CD1c-positive myeloid dendritic cell (primary cell): ENCODE measurements around the gene ATXN10.
"Not testable (repeated sequence)": the region's sequence is repeated elsewhere in the genome, so short reads cannot be mapped to it uniquely, and the experiment has no call there.

ENCODE experiments used
- DNase-seq: peaks from one replicate; pipeline ENCODE4 v3.0.0-alpha.2; 2016; ENCODE audit errors: extremely low spot score

Gene ATXN10

DNA sequence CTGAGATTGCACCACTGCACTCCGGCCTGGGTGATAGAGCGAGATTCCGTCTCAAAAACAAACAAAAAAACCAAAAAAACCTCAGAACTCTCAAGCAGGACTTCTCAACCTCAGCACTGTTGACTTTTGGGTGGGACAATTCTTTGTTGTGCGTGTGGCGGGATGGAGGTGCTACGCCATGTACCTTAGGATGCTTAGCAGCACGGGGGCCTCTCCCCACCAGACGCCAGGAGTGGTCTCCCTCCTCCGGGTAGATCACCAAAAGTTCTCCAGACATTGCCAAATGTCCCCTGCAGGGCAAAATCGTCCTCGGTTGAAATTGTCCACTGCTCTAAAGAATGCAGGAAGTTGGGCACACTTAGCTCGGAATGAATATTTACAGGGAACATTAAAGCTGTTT is 26.9 kb upstream of the ATXN10 start:
- DNase-seq, result no peak

DNA sequence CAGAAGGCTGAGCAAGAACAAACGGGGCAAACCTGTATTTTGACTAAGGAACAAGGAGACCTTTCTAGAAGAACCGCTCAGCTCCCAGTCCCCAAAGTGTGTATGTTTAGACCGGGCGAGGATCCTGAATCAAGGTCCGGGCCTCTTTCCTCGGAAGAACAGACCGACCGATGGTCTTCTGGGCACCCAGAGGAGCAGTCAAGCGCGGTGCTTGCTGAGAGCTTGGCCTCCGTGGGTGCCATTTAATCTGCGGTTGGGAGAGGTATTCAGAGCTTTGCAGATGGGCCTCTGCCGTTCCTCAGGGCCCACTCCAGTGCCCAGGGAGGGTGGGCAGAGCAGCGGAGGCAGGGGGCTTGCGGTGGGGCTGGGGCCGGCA is 26.5 kb upstream of the ATXN10 start:
- DNase-seq, result no peak

DNA sequence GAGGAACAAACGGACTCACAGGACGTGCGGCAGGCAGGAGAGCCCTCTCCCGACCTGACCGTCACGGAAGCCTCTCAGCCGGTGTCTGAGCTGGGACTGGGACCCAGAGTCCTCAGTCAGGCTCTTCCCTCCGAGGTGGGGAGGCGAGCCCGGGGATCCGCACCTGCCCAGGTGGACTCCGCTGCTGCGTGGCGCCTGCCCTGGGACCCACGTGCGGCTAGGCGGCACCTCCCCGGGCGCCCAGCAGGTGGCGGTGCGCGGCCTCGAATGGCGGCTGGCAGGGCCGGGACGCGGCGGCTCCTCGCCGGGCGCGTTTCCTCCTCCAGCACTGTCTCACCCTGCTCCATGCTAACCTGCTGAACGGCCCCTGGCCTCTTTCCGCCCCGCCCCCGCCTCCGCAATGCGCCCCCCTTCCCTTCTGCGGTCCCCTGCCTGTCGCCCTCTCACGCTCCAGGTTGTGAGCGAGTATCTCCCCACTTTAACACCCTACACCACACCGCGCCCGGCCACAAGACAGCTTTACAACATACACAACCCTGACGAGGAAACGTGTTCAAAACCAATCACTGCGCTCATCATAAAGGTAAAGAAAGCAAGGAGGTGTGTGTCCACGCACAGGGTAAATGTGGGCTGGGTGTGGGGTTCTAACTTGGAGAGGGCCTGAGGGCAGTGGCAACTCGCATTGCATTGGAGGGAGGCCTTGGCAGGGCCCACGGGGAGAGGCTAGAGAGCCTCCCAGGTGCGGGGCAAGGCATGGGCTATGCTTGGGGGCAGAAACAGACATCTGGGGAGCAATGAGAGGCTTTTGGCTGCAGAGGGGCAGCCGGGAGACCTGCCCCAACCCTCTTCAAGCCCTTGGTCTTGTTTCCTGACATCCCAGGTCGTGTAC is 25.9 kb upstream of the ATXN10 start:
- DNase-seq, result peak; percentile 70

DNA sequence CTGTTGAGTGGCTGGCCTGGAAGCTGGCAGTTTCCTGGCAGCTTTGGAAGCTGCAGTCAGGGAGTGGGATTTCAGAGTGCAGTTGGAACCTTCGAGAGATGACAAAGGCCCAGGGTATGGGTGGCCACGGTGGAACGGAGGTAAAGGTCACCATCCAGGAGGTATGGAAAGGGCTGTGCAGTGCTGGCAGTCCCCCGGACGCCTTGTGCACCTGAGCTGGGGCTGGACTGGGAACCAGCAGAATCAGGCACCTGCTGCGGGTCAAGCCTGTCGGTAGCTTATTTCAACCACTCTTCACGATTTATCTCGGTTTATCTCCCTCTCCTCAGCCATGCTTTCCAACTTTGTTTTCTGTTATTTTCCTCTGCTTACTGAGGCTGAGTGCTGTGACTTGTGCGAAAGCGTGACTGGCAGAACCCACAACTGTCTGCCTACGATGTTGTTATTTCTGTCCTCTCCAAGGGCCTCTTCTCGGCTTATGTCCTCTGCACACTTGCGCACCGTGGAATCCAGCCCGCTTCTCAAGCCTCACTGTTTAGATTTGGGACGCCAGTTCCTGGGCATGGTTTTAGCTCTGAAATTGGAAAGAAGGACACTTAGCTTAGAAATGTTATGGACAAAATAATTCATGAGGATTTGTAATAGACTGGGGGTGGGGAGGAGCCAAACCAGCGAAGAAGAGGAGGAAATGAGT is 24.0 kb upstream of the ATXN10 start:
- DNase-seq, result no peak

DNA sequence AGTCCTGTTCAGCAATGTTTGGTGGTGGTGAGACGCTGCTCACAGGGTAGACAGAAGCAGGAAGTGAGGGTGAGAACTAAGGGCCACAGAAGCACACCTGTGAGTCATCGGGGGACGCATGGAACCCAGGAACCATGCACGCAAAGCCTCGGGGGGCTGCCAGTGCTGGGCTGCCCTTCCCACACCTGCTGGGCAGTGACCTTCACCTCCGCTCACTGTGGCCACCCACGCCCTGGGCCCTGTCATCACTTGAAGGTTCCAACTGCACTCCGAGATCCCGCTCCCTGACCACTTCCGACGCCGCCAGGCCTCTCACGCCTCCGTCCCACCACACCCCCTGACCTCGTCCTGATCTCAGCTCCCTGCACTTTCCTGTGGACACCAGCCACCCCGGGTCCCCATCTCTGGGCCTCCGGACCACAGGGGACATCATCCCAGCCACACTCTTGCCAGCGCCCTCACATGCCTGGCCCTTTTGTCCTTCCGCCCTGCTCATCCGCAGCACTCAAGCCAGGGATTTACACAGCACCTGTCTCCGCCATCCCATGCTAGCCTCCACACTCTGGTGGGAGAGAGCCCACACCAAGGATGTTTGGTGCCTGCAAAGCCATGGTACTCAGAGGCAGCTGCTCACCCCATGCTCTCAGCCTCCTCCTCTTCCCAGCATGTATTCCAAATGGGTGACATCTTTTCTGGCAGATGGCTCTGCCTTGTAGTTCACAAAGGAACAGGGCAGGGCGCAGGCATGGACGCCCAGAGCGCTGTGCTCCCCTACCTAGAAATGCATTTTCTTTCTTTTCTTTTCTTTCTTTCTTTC is 23.1 kb upstream of the ATXN10 start:
- DNase-seq, result no peak

DNA sequence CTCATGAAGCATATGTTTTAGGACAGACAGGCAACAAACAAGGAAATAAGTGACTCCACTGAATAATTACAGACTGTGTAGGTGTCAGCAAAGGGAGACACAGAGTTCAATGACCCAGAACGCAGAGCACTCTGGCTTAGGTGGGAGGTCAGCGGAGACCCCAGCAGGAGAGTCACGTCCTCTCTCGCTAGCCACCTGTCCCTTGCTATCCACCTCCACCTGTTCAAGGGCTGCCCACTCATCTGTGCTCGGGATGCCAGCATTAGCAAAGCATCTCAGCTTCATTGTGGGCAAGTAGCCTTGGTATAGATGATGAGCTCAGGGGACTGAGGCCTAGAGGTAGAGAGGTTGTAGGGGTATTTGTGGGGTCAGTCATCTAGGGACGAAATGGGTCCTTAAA is 21.8 kb upstream of the ATXN10 start:
- DNase-seq, result no peak

- DNase-seq, result no peak
Observed at GRCh38 chr22:45650721-45651120, 20.9 kb upstream of the ATXN10 start.

- no peak for DNase-seq
Observed at GRCh38 chr22:45651931-45652528, 19.6 kb upstream of the ATXN10 start.

DNA sequence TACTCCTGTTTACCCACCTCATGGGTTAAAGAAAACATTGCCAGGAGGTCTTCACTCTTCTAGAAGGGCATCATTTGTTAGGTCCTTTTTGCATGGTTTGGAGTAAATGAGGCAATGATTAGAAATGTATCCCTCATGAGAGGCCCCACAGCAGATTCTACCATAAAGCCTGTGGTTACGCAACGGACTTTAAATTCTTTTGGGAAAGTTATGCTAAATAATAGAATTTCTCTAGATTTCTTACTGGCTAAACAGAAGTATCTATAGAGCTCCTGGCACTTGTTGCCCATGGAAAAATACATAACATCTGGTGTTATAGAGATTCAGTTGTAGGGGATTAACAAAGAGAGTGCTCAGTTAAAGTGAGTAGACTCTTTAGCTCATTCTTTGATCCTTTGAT is 15.1 kb upstream of the ATXN10 start:
- no peak for DNase-seq

DNA sequence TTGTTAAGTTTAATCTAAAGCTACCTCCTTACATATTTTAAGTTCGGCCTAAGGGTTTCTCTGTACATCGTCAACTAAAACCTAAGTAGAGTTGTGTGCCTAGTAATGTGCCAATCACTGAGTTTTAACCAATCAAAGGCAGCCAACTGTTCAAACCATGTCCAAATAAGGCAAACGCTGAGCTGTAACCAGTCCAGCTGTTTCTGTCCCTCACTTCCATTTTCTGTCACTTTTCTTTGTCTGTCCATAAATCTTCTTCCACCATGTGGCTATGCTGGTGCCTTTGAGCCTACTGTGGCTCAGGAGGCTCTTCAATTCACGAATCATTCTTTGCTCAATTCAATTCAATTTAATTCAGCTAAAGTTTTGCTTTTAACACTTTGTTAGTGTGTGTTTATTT is 13.9 kb upstream of the ATXN10 start:
- DNase-seq, result no peak

DNA sequence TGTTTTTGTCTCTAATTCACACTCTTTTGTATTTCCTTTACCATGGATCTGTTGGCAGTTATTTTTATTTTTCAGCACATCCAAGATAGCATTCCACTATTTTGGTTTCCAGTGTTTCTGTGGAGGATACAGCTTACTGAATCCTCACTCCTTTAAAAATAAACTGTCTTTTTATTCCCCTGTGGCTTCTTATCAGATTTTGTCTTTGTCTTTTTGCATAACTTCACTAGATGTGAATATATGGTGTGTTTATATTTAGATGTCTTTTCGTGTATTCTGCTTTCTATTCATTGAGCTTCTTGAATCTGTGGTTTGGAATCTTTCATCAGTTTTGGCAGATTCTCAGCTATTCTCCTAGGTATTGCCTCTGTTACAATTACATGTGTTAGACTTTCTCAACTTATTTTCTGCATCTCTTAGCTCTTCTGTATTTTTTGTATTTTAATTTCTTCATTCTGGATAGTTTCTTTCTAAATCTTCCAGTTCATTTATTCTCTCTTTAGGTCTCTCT is 7.4 kb upstream of the ATXN10 start:
- DNase-seq, result no peak

- no peak for DNase-seq
Observed at GRCh38 chr22:45667486-45667885, 4.1 kb upstream of the ATXN10 start.

DNA sequence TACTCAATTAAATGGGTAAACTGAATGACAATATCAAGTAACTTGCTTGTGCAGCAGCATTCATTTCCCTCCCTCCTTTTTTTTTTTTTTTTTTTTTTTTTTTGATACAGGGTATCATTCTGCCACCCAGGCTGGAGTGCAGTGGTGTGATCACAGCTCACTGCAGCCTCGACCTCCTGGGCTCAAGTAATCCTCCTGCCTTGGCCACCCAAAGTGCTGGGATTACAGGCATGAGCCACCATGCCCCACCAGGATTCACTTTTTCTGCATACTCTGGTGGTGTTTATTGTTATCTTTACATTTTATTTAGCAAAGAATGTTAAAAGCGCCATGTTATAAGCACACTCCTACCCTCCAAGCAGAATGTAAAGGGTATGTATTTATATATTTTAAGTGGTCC is 1.3 kb upstream of the ATXN10 start:
- not testable (repeated sequence) for DNase-seq

DNA sequence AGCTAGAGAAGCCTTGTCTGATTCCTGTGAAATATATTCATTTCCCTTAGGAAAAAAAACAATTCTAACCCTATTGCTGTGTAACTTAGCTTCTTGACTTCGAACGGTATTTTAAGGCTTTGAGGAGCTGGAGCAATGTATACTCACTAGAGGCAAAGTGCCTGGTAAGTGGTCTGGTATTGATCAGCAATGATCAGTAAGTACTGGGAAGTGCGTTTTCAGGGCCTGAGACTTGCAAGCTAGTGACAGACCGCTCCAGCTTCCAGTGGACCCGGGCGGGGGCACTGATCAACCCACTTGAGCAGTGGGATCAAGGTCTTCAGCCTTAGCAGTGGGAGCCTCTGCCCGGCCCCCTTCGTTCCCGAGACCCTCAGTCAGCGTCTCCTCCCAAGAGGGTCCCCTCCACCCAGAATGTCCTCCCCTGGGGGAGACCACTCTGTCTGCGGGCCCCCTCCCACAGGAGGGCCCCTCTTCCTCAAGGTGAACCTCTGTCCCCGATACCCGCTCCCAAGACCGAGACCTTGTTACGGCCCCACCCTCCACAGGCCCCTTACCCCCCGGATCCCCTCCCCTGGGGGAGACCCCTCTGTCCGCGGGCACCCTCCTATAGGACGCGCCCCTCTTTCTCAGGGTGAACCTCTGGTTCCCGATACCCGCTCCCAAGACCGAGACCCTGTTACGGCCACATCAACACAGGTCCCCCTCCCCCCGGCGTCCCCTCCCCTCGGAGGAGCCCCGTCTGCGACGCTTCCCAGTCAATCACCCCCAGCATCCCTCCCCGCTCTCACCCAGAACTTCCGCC is 452 bp upstream of the ATXN10 start:
- no peak for DNase-seq

DNA sequence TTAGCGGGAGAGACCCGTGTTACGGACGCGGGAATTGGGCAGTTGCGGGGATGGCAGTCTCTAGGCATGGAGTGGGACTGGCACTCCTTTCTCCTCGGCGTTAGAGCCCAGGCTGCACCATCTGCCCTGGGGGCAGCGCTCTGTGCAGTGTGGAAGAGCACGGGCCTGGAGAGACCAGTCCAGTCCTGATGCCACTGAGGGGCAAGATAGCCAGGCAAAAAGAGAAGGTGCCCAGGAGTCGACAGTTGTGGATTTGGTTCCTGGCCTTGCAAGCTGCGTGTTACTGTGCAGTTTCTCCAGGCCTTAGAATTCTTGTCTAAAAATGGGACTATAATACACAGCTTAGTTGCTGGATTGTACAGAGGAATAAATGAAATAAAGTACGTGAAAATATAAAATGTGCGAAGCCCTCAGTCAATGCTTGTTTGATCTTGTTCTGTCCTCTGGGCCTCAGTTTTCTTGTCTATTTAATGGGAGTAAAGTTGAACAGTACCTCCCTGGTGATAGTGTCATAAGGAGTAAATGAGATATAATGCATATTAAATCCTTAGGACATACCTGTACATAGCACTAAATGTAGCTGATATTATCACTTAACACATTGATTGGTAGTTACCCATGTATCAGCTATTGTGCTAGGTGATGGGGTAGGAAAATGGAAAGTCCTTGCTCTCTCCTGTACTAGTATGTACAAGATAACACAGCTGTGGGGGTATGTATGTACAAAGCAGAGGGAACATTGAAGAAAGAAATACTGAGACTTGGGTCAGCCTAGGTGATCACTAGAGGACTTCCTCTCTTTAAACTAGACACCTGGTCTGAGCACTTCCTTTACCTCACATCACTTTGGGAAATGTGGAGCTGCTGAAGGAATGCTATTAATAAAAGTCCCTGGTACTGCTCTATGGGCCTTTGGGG is 1.2 kb downstream of the ATXN10 start:
- DNase-seq, result no peak

DNA sequence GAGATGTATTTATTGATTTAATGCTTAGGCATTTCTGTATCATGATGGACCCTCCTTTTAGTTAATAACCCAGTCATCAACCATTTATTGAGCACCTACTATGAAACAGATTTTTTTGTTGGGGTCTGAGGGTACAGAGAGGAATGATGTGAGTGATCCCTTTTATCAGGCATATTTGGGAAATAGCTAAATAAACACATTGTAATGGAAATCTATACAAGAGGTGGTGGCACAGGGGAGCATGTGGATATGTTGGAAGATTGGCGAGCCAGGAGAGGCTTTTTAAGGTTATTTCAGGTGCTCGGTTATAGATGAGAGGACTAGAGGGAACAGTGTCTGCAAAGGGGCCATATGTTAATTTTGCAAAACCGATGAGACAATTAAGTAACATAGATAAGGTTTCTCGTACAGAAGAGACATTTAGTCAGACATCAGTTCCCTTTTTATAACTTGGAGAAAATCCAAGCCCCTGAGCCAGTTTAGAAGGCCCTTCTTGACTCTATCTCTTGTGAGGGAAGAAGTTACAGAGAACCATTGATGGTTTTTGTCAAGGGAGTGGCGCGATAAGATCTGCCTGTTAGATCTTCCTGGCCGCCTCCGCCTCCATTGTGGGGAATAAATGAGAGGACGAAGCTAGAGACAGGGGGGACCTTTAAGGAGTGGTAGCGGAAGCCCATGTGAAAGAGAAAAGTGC is 2.0 kb downstream of the ATXN10 start:
- DNase-seq, result peak; percentile 19

DNA sequence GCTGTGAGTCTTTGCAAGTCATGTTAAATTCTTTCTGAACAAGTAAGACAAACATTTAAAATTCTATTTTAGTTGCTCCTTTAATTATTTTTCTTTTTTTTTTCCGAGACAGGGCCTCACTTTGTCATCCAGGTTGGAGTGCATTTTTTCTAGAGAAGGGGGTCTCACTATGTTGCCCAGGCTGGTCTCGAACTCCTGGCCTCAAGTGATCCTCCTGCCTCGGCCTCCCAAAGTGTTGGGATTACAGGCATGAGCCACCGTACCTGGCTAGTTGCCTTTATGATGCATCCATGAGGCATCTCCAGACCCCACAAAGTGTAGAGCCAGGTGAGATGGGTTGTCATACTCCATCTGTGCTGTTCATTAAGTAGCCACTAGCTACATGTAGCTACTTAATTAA is 4.4 kb downstream of the ATXN10 start:
- DNase-seq, result no peak

DNA sequence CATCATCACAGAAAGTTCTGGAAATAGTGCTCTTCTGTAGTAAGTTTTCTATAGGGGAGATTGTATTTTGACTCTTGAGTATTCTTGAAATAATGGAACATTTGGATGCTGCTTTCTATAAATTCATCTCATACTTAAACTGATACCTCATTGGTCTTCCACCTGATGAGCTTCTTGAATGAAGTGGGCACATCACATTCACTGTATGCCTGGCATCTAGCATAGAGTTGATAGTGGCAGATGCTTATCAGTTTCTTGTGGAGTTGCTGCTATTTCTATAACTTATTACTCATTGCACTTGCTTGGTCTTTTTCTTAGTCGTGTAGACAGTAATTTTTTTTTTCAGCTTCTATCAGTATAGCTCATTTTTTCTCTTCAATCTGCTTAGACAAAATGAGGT is 5.4 kb downstream of the ATXN10 start:
- no peak for DNase-seq
